ENCODE results near the gene ATAT1. TPM values are rescaled to one million over a fixed set of nuclear protein-coding genes. Genes with fewer than 3 reads are reported as not detected.

Gene ATAT1
- total and polyA plus RNA-seq, 8 donors = 8.6 to 73.0 (median 61.2) TPM

DNA sequence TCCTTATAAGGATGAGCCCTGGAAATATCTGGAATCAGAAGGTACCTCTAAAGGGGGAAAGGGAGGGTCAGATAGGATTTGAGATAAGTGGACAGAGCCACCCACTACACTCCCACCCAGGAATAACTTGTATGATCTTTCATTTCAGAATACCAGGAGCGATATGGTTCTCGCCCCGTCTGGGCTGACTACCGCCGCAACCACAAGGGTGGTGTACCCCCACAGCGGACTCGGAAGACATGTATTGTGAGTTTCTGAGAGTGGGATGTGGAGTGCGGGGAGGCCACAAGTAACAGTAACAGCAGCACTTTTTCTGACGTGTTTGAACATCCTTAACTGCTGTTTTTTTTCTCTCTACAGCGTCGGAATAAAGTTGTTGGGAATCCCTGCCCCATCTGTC is 7.1 kb upstream of the ATAT1 start:
- Histone ChIP-seq H3K4me1 (peaks cover 11 to 15% of the 10 kb centered on the region in 2 donors), H3K4me3 (no peak overlapping the region), H3K36me3 (peaks cover 0 to 63% of the 10 kb centered on the region in 2 donors), H3K27me3 (no peaks in the 10 kb centered on the region), H3K9me3 (no peaks in the 10 kb centered on the region), H3K27ac (peak overlapping the region in 1 of 2 donors; percentile 96)
- DNase-seq (no peak), ATAC-seq (no peak)
- TF ChIP-seq, protein P1, sequence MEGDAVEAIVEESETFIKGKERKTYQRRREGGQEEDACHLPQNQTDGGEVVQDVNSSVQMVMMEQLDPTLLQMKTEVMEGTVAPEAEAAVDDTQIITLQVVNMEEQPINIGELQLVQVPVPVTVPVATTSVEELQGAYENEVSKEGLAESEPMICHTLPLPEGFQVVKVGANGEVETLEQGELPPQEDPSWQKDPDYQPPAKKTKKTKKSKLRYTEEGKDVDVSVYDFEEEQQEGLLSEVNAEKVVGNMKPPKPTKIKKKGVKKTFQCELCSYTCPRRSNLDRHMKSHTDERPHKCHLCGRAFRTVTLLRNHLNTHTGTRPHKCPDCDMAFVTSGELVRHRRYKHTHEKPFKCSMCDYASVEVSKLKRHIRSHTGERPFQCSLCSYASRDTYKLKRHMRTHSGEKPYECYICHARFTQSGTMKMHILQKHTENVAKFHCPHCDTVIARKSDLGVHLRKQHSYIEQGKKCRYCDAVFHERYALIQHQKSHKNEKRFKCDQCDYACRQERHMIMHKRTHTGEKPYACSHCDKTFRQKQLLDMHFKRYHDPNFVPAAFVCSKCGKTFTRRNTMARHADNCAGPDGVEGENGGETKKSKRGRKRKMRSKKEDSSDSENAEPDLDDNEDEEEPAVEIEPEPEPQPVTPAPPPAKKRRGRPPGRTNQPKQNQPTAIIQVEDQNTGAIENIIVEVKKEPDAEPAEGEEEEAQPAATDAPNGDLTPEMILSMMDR (IDR thresholded peaks at IDR 0.05) = no peak
- intact Hi-C loops (cut with DNase I) = no loop called here

DNA sequence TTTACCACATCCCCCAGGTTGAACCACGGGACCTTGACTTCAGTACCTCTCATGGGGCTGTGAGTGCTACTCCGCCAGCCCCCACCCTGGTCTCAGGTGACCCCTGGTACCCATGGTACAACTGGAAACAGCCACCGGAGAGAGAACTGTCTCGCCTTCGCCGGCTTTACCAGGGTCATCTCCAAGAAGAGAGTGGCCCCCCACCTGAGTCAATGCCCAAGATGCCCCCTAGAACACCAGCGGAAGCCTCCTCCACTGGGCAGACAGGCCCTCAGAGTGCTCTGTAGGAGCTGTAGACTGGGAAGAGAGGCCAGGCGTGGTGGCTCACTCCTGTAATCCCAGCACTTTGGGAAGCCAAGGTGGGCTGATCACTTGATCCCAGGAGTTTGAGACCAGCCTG is 1.2 kb upstream of the ATAT1 start:
- ATAC-seq (no peak), DNase-seq (no peak)
- Histone ChIP-seq H3K4me3 (no peak overlapping the region), H3K27ac (no peak overlapping the region), H3K27me3 (no peaks in the 10 kb centered on the region), H3K9me3 (no peaks in the 10 kb centered on the region), H3K4me1 (peaks cover 0 to 29% of the 10 kb centered on the region in 2 donors), H3K36me3 (peaks cover 0 to 69% of the 10 kb centered on the region in 2 donors)
- TF ChIP-seq, protein P1 (IDR thresholded peaks at IDR 0.05) = no peak
- intact Hi-C loops (cut with DNase I) = no loop called here

DNA sequence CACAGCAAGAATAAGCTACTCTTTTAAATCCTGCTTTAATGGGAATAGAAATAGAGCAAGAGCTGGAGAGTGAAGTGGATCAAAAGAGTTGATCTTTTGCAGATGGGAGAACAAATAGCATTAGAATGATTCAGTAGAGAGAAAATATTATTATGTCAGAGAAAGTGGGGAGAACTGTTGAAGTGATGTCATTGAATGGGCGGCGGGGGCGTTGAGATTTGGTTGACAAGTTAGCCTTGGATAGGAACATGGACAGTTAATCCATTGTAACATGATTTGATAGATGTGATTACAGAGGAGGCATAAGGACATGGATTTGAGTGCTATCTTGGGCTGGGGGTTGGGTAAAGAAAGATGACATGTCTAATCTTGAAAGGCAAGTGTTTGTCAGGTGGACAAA is 9.2 kb downstream of the ATAT1 start:
- H3K4me3 ChIP-seq = no peak overlapping the region
- H3K27ac ChIP-seq = no peak overlapping the region
- TF ChIP-seq, protein P1 (IDR thresholded peaks at IDR 0.05) = no peak
- no peaks in the 10 kb centered on the region for H3K4me1 ChIP-seq
- intact Hi-C loops (cut with DNase I) = no loop called here
- peaks cover 0 to 50% of the 10 kb centered on the region in 2 donors for H3K36me3 ChIP-seq
- H3K9me3 ChIP-seq = no peaks in the 10 kb centered on the region
- ATAC-seq (no peak), DNase-seq (no peak)
- no peaks in the 10 kb centered on the region for H3K27me3 ChIP-seq

DNA sequence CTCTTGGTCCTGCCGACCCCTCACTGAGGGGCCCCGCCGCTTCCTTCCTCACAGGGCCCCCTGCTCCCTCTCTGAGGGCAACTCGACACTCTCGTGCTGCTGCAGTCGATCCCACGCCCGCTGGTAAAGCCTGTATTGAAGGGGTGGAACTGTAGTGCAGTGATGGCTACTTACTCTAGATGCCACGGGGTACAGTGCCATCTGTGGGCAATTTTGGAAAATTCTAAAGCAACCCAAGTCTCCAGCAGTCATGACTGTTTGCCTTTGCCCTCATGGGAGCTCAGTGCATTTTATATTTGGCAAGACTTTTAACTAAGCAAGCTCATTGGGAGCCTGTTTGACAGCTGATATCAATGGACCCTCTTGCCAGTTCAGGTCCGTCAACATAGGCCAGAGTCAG is 13.8 kb downstream of the ATAT1 start:
- no peak for DNase-seq
- TF ChIP-seq, protein P1 (IDR thresholded peaks at IDR 0.05) = no peak

DNA sequence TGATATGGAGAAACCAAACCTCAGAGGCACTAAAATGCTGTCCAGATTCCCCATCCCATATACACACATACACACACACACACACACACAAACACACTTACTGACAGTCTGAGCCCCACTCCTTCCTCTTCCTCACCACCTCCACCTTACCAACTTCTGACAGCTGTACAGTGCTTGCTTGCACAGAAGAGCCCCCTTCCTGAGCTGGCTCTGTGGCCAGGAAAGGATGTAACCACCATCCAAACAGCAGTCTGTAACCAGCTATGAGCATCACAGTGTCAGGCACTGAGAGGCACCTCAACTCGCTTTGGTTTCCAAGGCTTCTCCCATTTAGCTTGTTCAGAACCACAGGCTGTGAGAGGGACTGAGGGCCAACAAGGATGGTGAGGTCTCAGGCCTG is 14.4 kb downstream of the ATAT1 start:
- H3K4me3 ChIP-seq = no peak overlapping the region
- no peaks in the 10 kb centered on the region for H3K9me3 ChIP-seq
- no peak overlapping the region for H3K27ac ChIP-seq
- TF ChIP-seq, protein P1 (IDR thresholded peaks at IDR 0.05) = no peak
- H3K27me3 ChIP-seq = no peaks in the 10 kb centered on the region
- H3K36me3 ChIP-seq = peaks cover 0 to 41% of the 10 kb centered on the region in 2 donors
- DNase-seq (no peak), ATAC-seq (no peak)
- H3K4me1 ChIP-seq = peaks cover 0 to 26% of the 10 kb centered on the region in 2 donors
- intact Hi-C loops (cut with DNase I) = no loop called here

More for the DNA sequence above, 13.8 kb downstream of the ATAT1 start:
- H3K4me3 ChIP-seq = no peak overlapping the region
- no peaks in the 10 kb centered on the region for H3K27me3 ChIP-seq
- H3K36me3 ChIP-seq = peaks cover 0 to 41% of the 10 kb centered on the region in 2 donors
- H3K27ac ChIP-seq = no peak overlapping the region
- no peaks in the 10 kb centered on the region for H3K9me3 ChIP-seq
- ATAC-seq = no peak
- peaks cover 0 to 23% of the 10 kb centered on the region in 2 donors for H3K4me1 ChIP-seq
- intact Hi-C loops (cut with DNase I) = no loop called here

Data from left lung (tissue), 10 donors.